ENCODE measurements around the gene CACNA2D4. TPM values are rescaled to one million over a fixed set of nuclear protein-coding genes. Genes with fewer than 3 reads are reported as not detected.

The CACNA2D4 gene
- total and polyA plus RNA-seq, 8 donors, result 1.5 to 6.5 (median 1.9) TPM

- no peaks in the 10 kb centered on the region for H3K9me3 ChIP-seq
- H3K4me1 ChIP-seq, result peaks cover 0 to 19% of the 10 kb centered on the region in 2 donors
- no peaks in the 10 kb centered on the region for H3K27me3 ChIP-seq
- peak; percentile 71 to 78 for TF ChIP-seq CTCF (IDR thresholded peaks at IDR 0.05)
- H3K4me3 ChIP-seq, result no peak overlapping the region
- intact Hi-C loops (cut with DNase I), result loop anchor here (10.0 kb wide), 3 partner anchors 136 to 244 kb away; no protein-coding TSS in a partner anchor
- no peak overlapping the region for H3K27ac ChIP-seq
- peak; percentile 52 for ATAC-seq
- DNase-seq, result peak in 2 of 4 donors; percentile 62 to 71
- H3K36me3 ChIP-seq, result peaks cover 0 to 21% of the 10 kb centered on the region in 2 donors
Measured at GRCh38 chr12:1791104-1791841, 127.2 kb downstream of the CACNA2D4 start.

GRCh38 chr12:1790444-1790843 is 128.0 kb downstream of the CACNA2D4 start:
- ATAC-seq (no peak), DNase-seq (no peak)
- H3K4me1 ChIP-seq, result peaks cover 0 to 13% of the 10 kb centered on the region in 2 donors
- peaks cover 0 to 30% of the 10 kb centered on the region in 2 donors for H3K36me3 ChIP-seq
- no peak for TF ChIP-seq CTCF (IDR thresholded peaks at IDR 0.05)
- H3K4me3 ChIP-seq, result no peak overlapping the region
- H3K27me3 ChIP-seq, result no peaks in the 10 kb centered on the region
- no peaks in the 10 kb centered on the region for H3K9me3 ChIP-seq
- intact Hi-C loops (cut with DNase I), result loop anchor here (10.0 kb wide), 3 partner anchors 136 to 244 kb away; no protein-coding TSS in a partner anchor
- no peak overlapping the region for H3K27ac ChIP-seq

GRCh38 chr12:1787714-1788113 is 130.7 kb downstream of the CACNA2D4 start:
- Histone ChIP-seq H3K27ac (no peak overlapping the region), H3K4me3 (no peak overlapping the region), H3K4me1 (peaks cover 0 to 5% of the 10 kb centered on the region in 2 donors), H3K36me3 (peaks cover 0 to 48% of the 10 kb centered on the region in 2 donors), H3K27me3 (no peaks in the 10 kb centered on the region), H3K9me3 (no peaks in the 10 kb centered on the region)
- no peak for ATAC-seq
- intact Hi-C loops (cut with DNase I), result loop anchor here in 1 of 2 donors (5.0 kb wide), 1 partner anchor 135 kb away; no protein-coding TSS in a partner anchor
- TF ChIP-seq CTCF (IDR thresholded peaks at IDR 0.05), result no peak
- no peak for DNase-seq

- Histone ChIP-seq H3K27me3 (no peaks in the 10 kb centered on the region), H3K36me3 (peaks cover 0 to 55% of the 10 kb centered on the region in 2 donors), H3K4me3 (no peak overlapping the region), H3K9me3 (no peaks in the 10 kb centered on the region), H3K27ac (peak overlapping the region in 1 of 2 donors; percentile 4), H3K4me1 (peaks cover 0 to 39% of the 10 kb centered on the region in 2 donors)
- no peak for DNase-seq
- ATAC-seq, result no peak
- intact Hi-C loops (cut with DNase I), result no loop called here
- TF ChIP-seq CTCF (IDR thresholded peaks at IDR 0.05), result no peak
Measured at GRCh38 chr12:1782215-1782614, 136.2 kb downstream of the CACNA2D4 start.

GRCh38 chr12:1781772-1782171 is 136.7 kb downstream of the CACNA2D4 start:
- DNase-seq (no peak), ATAC-seq (peak; percentile 90)
- Histone ChIP-seq H3K9me3 (no peaks in the 10 kb centered on the region), H3K27ac (peak overlapping the region in 1 of 2 donors; percentile 4), H3K36me3 (peaks cover 0 to 51% of the 10 kb centered on the region in 2 donors), H3K27me3 (no peaks in the 10 kb centered on the region), H3K4me1 (peaks cover 0 to 41% of the 10 kb centered on the region in 2 donors), H3K4me3 (no peak overlapping the region)
- intact Hi-C loops (cut with DNase I), result no loop called here
- TF ChIP-seq CTCF (IDR thresholded peaks at IDR 0.05), result no peak
